IMR-90 (cell line): Measurements from ENCODE around the gene KCNJ1. TPM values are rescaled to one million over a fixed set of nuclear protein-coding genes. Genes with fewer than 3 reads are reported as not detected.

Experiments
- ATAC-seq: fragments of 200-7000 bp; cut with Tn5 transposase; 2 replicates; pipeline ENCODE4 v1.9.1; 2020; ENCODE audit warnings: low read depth, mild to moderate bottlenecking, moderate library complexity
- BruUV-seq: library from RNA; stranded (reverse); fragments of 400-500 nt; replicated peaks from 2 replicates; lab custom pipeline; 2021; lab: Mats Ljungman, UMichigan
- CTCF ChIA-PET: fragments of 300-600 bp; formaldehyde crosslinking; extraction: SDS; loops from one replicate; lab custom pipeline; 2021; ENCODE audit warnings: antibody characterized with exemption; lab: Yijun Ruan, JAX
- POLR2A ChIA-PET: fragments of 300-600 bp; sonication (Branson Sonifier 250); formaldehyde crosslinking; loops from one replicate; lab custom pipeline; 2022; ENCODE audit warnings: antibody characterized with exemption; ENCODE audit not compliant: unreplicated experiment; lab: Charles Lee
- DNase-seq: peaks from one replicate; pipeline ENCODE4 v3.0.0; 2013
- H2AFZ ChIP-seq: replicated peaks from 2 replicates; pipeline ENCODE3; 2013; ENCODE audit warnings: low read length, mild to moderate bottlenecking; ENCODE audit not compliant: poor library complexity
- H2AK5ac ChIP-seq: 2 replicates; pipeline ENCODE4 v1.6.1; 2013; ENCODE audit warnings: low read depth, low read length, inconsistent platforms
- H2AK9ac ChIP-seq: replicated peaks from 2 replicates; pipeline ENCODE3; 2013; ENCODE audit warnings: mild to moderate bottlenecking, low read depth, low read length, moderate library complexity; ENCODE audit not compliant: poor library complexity
- H2BK120ac ChIP-seq: 2 replicates; pipeline ENCODE4 v1.6.1; 2013; ENCODE audit warnings: low read depth, low read length, inconsistent platforms
- H2BK15ac ChIP-seq: 3 replicates; pipeline ENCODE4 v1.6.1; 2013; ENCODE audit warnings: low read depth, low read length, inconsistent platforms
- H2BK20ac ChIP-seq: 2 replicates; pipeline ENCODE4 v1.6.1; 2013; ENCODE audit warnings: low read depth, mild to moderate bottlenecking, inconsistent platforms, low read length, moderate library complexity
- H2BK5ac ChIP-seq: 2 replicates; pipeline ENCODE4 v1.6.1; 2013; ENCODE audit warnings: mild to moderate bottlenecking, low read depth, low read length, inconsistent platforms; ENCODE audit not compliant: poor library complexity, severe bottlenecking
- H3K14ac ChIP-seq: replicated peaks from 2 replicates; pipeline ENCODE4 v1.6.1; 2013; ENCODE audit warnings: low read depth, low read length, inconsistent platforms
- H3K18ac ChIP-seq: 2 replicates; pipeline ENCODE4 v1.6.1; 2013; ENCODE audit warnings: low read depth, low read length, control low read depth
- H3K23ac ChIP-seq: 2 replicates; pipeline ENCODE4 v1.6.1; 2013; ENCODE audit warnings: low read depth, low read length, inconsistent platforms
- H3K27ac ChIP-seq: 2 replicates; pipeline ENCODE4 v1.5.1; 2013; ENCODE audit warnings: mild to moderate bottlenecking, control low read depth, low read length; ENCODE audit not compliant: insufficient read depth
- H3K27me3 ChIP-seq: 2 replicates; pipeline ENCODE4 v1.6.1; 2013; ENCODE audit warnings: low read length; ENCODE audit not compliant: control insufficient read depth, insufficient read depth
- H3K36me3 ChIP-seq: 2 replicates; pipeline ENCODE4 v1.6.1; 2013; ENCODE audit warnings: low read length, mixed read lengths; ENCODE audit not compliant: control insufficient read depth, insufficient read depth
- H3K4ac ChIP-seq: 2 replicates; pipeline ENCODE4 v1.6.1; 2013; ENCODE audit warnings: low read depth, low read length, inconsistent platforms
- H3K4me1 ChIP-seq: 2 replicates; pipeline ENCODE4 v1.6.1; 2013; ENCODE audit warnings: low read length, mixed read lengths; ENCODE audit not compliant: control insufficient read depth, insufficient read depth
- H3K4me2 ChIP-seq: 2 replicates; pipeline ENCODE4 v1.6.1; 2013; ENCODE audit warnings: low read depth, mild to moderate bottlenecking, control low read depth, low read length, moderate library complexity
- H3K4me3 ChIP-seq: 2 replicates; pipeline ENCODE4 v1.5.1; 2013; ENCODE audit warnings: low read depth, mild to moderate bottlenecking, control low read depth, low read length, moderate library complexity; ENCODE audit not compliant: insufficient read depth
- H3K56ac ChIP-seq: 2 replicates; pipeline ENCODE4 v1.6.1; 2013; ENCODE audit warnings: low read length, inconsistent platforms; ENCODE audit not compliant: insufficient read depth; ENCODE audit errors: extremely low read depth
- H3K79me1 ChIP-seq, 2 experiments: 2 replicates each; pipeline ENCODE4 v1.6.1; 2013; ENCODE audit warnings: low read length in 2 of 2, inconsistent platforms in 1 of 2, low read depth in 1 of 2
- H3K9ac ChIP-seq: 2 replicates; pipeline ENCODE4 v1.6.1; 2013; ENCODE audit warnings: low read depth, low read length, control low read depth
- H3K9me1 ChIP-seq: 2 replicates; pipeline ENCODE4 v1.6.1; 2013; ENCODE audit warnings: low read length, inconsistent platforms; ENCODE audit not compliant: insufficient read depth
- H3K9me3 ChIP-seq: 2 replicates; pipeline ENCODE4 v1.6.1; 2013; ENCODE audit warnings: low read length; ENCODE audit not compliant: control insufficient read depth, insufficient read depth
- H4K20me1 ChIP-seq: 2 replicates; pipeline ENCODE4 v1.6.1; 2013; ENCODE audit warnings: low read length, inconsistent platforms; ENCODE audit not compliant: insufficient read depth
- H4K5ac ChIP-seq: 2 replicates; pipeline ENCODE4 v1.6.1; 2013; ENCODE audit warnings: mild to moderate bottlenecking, low read depth, low read length, control low read depth
- H4K8ac ChIP-seq, 2 experiments: 2 replicates each; pipeline ENCODE4 v1.6.1; 2013; ENCODE audit warnings: low read depth in 2 of 2, low read length in 2 of 2, control low read depth in 1 of 2, inconsistent platforms in 1 of 2
- H4K91ac ChIP-seq: 2 replicates; pipeline ENCODE4 v1.6.1; 2013; ENCODE audit warnings: low read depth, low read length, inconsistent platforms; ENCODE audit not compliant: insufficient read depth
- BHLHE40 ChIP-seq: fragments of 150-350 bp; IDR thresholded peaks from 2 replicates; pipeline ENCODE4 v1.6.1; 2016; ENCODE audit warnings: mild to moderate bottlenecking, low read depth, low read length
- CHD1 ChIP-seq: IDR thresholded peaks from 2 replicates; pipeline ENCODE4 v1.6.1; 2012; ENCODE audit warnings: low read depth, low read length, improper control_type of control experiment
- FOS ChIP-seq: fragments of 150-350 bp; IDR thresholded peaks from 2 replicates; pipeline ENCODE4 v1.6.1; 2016; ENCODE audit warnings: low read depth, low read length
- MAFK ChIP-seq: IDR thresholded peaks from 2 replicates; pipeline ENCODE4 v1.6.1; 2012; ENCODE audit warnings: low read depth, low read length, improper control_type of control experiment
- NFE2L2 ChIP-seq: fragments of 150-350 bp; IDR thresholded peaks from 2 replicates; pipeline ENCODE4 v1.6.1; 2016; ENCODE audit warnings: low read depth, mild to moderate bottlenecking, low read length
- POLR2A ChIP-seq: IDR thresholded peaks from 2 replicates; pipeline ENCODE4 v1.6.1; 2012; ENCODE audit warnings: mild to moderate bottlenecking, low read depth, low read length
- RAD21 ChIP-seq: IDR thresholded peaks from 2 replicates; pipeline ENCODE4 v1.6.1; 2012; ENCODE audit warnings: low read length, improper control_type of control experiment
- RFX5 ChIP-seq: IDR thresholded peaks from 2 replicates; pipeline ENCODE4 v1.8.0; 2012; ENCODE audit warnings: low read depth, mild to moderate bottlenecking, low read length, moderate library complexity
- USF2 ChIP-seq: fragments of 150-350 bp; IDR thresholded peaks from 2 replicates; pipeline ENCODE4 v1.6.1; 2017; ENCODE audit warnings: mild to moderate bottlenecking, antibody characterized with exemption, low read length, low read depth
- WGBS, 2 experiments: methylation state at CpG; one replicate each; pipeline versions ENCODE4 v1.1.5 to v1.1.7; 2013; ENCODE audit warnings: missing lambda C conversion rate in 2 of 2; ENCODE audit not compliant: insufficient read length in 1 of 2; ENCODE audit errors: extremely low coverage in 2 of 2; 5-methylcytosine and 5-hydroxymethylcytosine counted together
- dilution Hi-C: fragments of 300-500 bp; cut with HindIII; formaldehyde crosslinking; loops from one replicate; pipeline ENCODE4 v1.14.3; 2018; ENCODE audit warnings: low sequenced_read_pairs; ENCODE audit not compliant: unreplicated experiment
- in situ Hi-C: fragments of 300-500 bp; cut with MboI; formaldehyde crosslinking; loops from 3 replicates; pipeline ENCODE4 v1.14.3; 2019; ENCODE audit warnings: low sequenced_read_pairs, inconsistent platforms, mixed read lengths
- intact Hi-C: fragments of 100-400 bp; cut with micrococcal nuclease; formaldehyde crosslinking; loops from 2 replicates; pipeline ENCODE4 v1.10.0; 2022
- polyA plus RNA-seq, 3 experiments: library from polyadenylated mRNA; depleted of rRNA; stranded (reverse); fragments of >200 nt; gene quantifications; 2 replicates each; pipeline ENCODE4 v1.2.3, GENCODE V29; 2012; ENCODE audit warnings: low replicate concordance in 1 of 3
- total RNA-seq: library from RNA; depleted of rRNA; stranded (reverse); fragments of >200 nt; gene quantifications from 2 replicates; pipeline ENCODE4 v1.2.3, GENCODE V29; 2012
- TF ChIP-seq, protein P1 (sequence below): conservative IDR thresholded peaks from 2 replicates; pipeline ENCODE4 v1.5.1; 2012; ENCODE audit warnings: mild to moderate bottlenecking, low read depth, low read length, improper control_type of control experiment
- TF ChIP-seq, protein P2 (sequence below): fragments of 150-350 bp; IDR thresholded peaks from 2 replicates; pipeline ENCODE4 v1.6.1; 2016; ENCODE audit warnings: low read depth, mild to moderate bottlenecking, low read length, moderate library complexity, borderline replicate concordance

KCNJ1 gene
- total and polyA plus RNA-seq, 2 of the 4 experiments (the other 2 are of a cell fraction) = not detected

GRCh38 chr11:128843198-128843785, 23.8 kb downstream of the KCNJ1 start:
- Histone ChIP-seq H3K27me3 (peaks cover 56% of the 10 kb centered on the region), H4K5ac (no peak overlapping the region), H2AFZ (no peak overlapping the region), H4K20me1 (no peaks in the 10 kb centered on the region), H3K9ac (no peak overlapping the region), H2AK5ac (no peak overlapping the region), H3K27ac (no peak overlapping the region), H3K9me1 (no peaks in the 10 kb centered on the region), H4K91ac (no peak overlapping the region), H3K9me3 (no peaks in the 10 kb centered on the region), H2BK5ac (no peak overlapping the region), H3K4me2 (no peak overlapping the region), H3K36me3 (no peaks in the 10 kb centered on the region), H3K18ac (no peak overlapping the region), H2AK9ac (no peak overlapping the region), H2BK20ac (no peak overlapping the region), H3K4me3 (no peak overlapping the region), H3K56ac (no peak overlapping the region), H2BK120ac (no peak overlapping the region), H3K14ac (no peak overlapping the region), H3K23ac (no peak overlapping the region), H3K4ac (no peak overlapping the region), H4K8ac (no peak overlapping the region), H3K4me1 (no peaks in the 10 kb centered on the region), H3K79me1 (no peaks in the 10 kb centered on the region), H2BK15ac (no peak overlapping the region)
- ATAC-seq (no peak), DNase-seq (no peak)
- ChIA-PET POLR2A (interaction anchor here (0.6 kb wide), 1 partner anchor 22 kb away, joined by 3 read pairs; no protein-coding TSS in a partner anchor), CTCF (interaction anchor here (1.0 kb wide), 1 partner anchor 11 kb away, joined by 3 read pairs; no protein-coding TSS in a partner anchor)
- dilution Hi-C loops (loop anchor here (25.0 kb wide), 1 partner anchor 656 kb away; no protein-coding TSS in a partner anchor), in situ Hi-C loops (no loop called here), intact Hi-C loops (no loop called here)
- no TSS peak for BruUV-seq
- TF ChIP-seq RAD21 = no peak
- TF ChIP-seq, protein P1, sequence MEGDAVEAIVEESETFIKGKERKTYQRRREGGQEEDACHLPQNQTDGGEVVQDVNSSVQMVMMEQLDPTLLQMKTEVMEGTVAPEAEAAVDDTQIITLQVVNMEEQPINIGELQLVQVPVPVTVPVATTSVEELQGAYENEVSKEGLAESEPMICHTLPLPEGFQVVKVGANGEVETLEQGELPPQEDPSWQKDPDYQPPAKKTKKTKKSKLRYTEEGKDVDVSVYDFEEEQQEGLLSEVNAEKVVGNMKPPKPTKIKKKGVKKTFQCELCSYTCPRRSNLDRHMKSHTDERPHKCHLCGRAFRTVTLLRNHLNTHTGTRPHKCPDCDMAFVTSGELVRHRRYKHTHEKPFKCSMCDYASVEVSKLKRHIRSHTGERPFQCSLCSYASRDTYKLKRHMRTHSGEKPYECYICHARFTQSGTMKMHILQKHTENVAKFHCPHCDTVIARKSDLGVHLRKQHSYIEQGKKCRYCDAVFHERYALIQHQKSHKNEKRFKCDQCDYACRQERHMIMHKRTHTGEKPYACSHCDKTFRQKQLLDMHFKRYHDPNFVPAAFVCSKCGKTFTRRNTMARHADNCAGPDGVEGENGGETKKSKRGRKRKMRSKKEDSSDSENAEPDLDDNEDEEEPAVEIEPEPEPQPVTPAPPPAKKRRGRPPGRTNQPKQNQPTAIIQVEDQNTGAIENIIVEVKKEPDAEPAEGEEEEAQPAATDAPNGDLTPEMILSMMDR = no peak
- no peak for TF ChIP-seq USF2
- no peak for TF ChIP-seq RFX5
- no peak for TF ChIP-seq BHLHE40
- TF ChIP-seq MAFK = no peak
- no peak for TF ChIP-seq POLR2A
- TF ChIP-seq NFE2L2 = no peak
- no peak for TF ChIP-seq FOS
- TF ChIP-seq, protein P2, sequence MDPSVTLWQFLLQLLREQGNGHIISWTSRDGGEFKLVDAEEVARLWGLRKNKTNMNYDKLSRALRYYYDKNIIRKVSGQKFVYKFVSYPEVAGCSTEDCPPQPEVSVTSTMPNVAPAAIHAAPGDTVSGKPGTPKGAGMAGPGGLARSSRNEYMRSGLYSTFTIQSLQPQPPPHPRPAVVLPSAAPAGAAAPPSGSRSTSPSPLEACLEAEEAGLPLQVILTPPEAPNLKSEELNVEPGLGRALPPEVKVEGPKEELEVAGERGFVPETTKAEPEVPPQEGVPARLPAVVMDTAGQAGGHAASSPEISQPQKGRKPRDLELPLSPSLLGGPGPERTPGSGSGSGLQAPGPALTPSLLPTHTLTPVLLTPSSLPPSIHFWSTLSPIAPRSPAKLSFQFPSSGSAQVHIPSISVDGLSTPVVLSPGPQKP = no peak
- TF ChIP-seq CHD1 = no peak
- WGBS, 2 experiments = no CpG with 5 or more reads among the region's 2 CpGs
